Kidney tubule cell (primary cell): ENCODE measurements around the gene LRRC8D.
"Not testable (repeated sequence)": the region's sequence is repeated elsewhere in the genome, so short reads cannot be mapped to it uniquely, and the experiment has no call there.

Experiments used
- DNase-seq: peaks from one replicate; pipeline ENCODE4 v3.0.0-alpha.2; 2018; ENCODE audit warnings: low spot score

The LRRC8D gene

GRCh38 chr1:89820422-89821321, at the start of gene LRRC8D:
TSS of gene LRRC8D (plus strand) at chr1:89821032. CDS start at chr1:89933069, 112,037 bp downstream.
- DNase-seq: peak; percentile 88

GRCh38 chr1:89771991-89772560, 48.8 kb upstream of the LRRC8D start:
- DNase-seq: no peak

GRCh38 chr1:89776104-89776503, 44.7 kb upstream of the LRRC8D start:
- DNase-seq: not testable (repeated sequence)

GRCh38 chr1:89777271-89777670, 43.6 kb upstream of the LRRC8D start:
- not testable (repeated sequence) for DNase-seq

- no peak for DNase-seq
Measured at GRCh38 chr1:89779151-89779940, 41.5 kb upstream of the LRRC8D start.

- DNase-seq: peak; percentile 73
Measured at GRCh38 chr1:89780721-89781120, 40.1 kb upstream of the LRRC8D start.

GRCh38 chr1:89781494-89782126, 39.2 kb upstream of the LRRC8D start:
- peak; percentile 84 for DNase-seq

GRCh38 chr1:89786628-89787214, 34.1 kb upstream of the LRRC8D start:
- no peak for DNase-seq

- no peak for DNase-seq
Measured at GRCh38 chr1:89790592-89790991, 30.2 kb upstream of the LRRC8D start.

- DNase-seq: no peak
Measured at GRCh38 chr1:89791064-89791726, 29.6 kb upstream of the LRRC8D start.

- DNase-seq: peak; percentile 75
Measured at GRCh38 chr1:89794406-89794805, 26.4 kb upstream of the LRRC8D start.

GRCh38 chr1:89795571-89795970, 25.3 kb upstream of the LRRC8D start:
- DNase-seq: not testable (repeated sequence)

GRCh38 chr1:89797876-89798275, 23.0 kb upstream of the LRRC8D start:
- not testable (repeated sequence) for DNase-seq

GRCh38 chr1:89799495-89799894, 21.3 kb upstream of the LRRC8D start:
- DNase-seq: peak; percentile 73

- no peak for DNase-seq
Measured at GRCh38 chr1:89800022-89800655, 20.7 kb upstream of the LRRC8D start.

GRCh38 chr1:89800718-89801117, 20.1 kb upstream of the LRRC8D start:
- DNase-seq: no peak

GRCh38 chr1:89802051-89802450, 18.8 kb upstream of the LRRC8D start:
- no peak for DNase-seq

- no peak for DNase-seq
Measured at GRCh38 chr1:89802841-89803240, 18.0 kb upstream of the LRRC8D start.

GRCh38 chr1:89804642-89805237, 16.1 kb upstream of the LRRC8D start:
- peak; percentile 84 for DNase-seq

GRCh38 chr1:89806616-89807015, 14.2 kb upstream of the LRRC8D start:
- peak; percentile 33 for DNase-seq
